IPS-11a (cell line): Measurements from ENCODE around the gene BEX3.
"Not testable (repeated sequence)": the region's sequence is repeated elsewhere in the genome, so short reads cannot be mapped to it uniquely, and the experiment has no call there.

Experiments used
- H3K4me3 ChIP-seq: one replicate; pipeline ENCODE4 v1.5.1; 2013; ENCODE audit warnings: low read depth, low read length, control low read depth

BEX3 gene

DNA sequence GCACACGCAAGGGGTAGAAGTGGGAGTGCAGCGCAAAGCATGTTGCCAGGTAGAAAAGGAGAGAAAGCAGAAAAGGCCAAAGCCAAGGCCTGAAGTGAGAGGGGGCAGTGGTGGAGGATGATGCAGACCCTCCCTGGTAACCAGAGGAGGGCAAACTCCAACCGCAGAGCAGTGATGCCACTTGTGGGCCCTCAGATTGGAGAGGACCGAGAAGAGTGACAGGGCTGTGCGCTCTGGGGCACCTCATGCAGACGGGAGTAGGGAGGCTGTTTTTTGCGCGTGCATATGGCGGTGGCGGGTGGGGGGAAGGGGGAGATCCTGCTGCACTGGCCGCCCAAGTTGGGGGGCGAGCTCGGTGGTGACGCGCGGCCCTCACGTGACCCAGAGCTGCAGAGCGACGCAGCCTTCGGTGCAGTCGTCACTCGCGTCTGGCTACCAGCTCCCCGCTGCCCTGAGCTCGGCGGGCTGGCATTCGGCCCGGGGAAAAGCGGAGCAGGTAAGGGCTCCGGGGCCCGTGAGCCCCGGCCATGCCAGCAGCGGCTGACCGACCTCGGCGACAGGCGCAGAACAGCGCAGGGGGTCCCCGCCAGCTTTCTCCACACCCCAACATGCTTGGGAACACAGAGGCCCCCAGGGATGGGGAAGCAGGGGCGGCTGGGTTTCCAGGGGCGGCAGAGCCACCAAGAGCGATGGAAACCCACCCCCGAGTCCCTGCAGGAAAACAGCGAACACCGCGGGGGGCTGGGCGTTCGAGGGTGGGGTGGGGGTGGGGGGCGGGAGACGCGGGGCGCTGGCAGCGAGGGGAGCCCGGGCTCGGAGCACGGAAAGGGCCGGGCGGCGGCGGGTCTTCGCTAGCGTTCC, at the start of gene BEX3:
TSS of gene BEX3 (plus strand) at position 421 of the 861 bp plus-strand sequence. CDS start 984 bp downstream, outside the sequence.
- peak within 1 kb of the TSS; percentile 70 for H3K4me3 ChIP-seq

DNA sequence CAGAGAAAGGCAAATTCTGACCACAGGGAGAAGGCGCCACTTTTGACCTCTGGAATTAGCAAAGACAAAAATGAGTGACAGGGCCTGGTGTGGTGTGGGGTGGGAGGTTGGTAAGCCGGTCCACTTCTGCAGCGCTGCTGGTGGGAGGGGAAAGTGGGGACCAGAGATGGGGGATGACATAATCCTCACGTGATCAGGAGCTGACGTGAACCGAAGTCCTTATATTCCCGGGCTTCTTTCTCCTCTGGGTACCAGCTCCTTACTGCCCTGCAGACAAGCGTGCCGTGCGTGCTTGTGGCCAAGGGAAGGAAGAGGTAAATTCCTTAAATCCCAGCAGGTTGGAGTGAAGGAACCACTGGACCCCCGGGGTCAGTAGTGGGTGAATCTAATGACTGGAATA, 46.3 kb upstream of the BEX3 start, which contains the start of gene TCEAL7:
TSS of gene TCEAL7 (plus strand) at position 249 of the 400 bp plus-strand sequence. CDS start 1,165 bp downstream, outside the sequence.
- H3K4me3 ChIP-seq: peak within 1 kb of the TSS; percentile 25

DNA sequence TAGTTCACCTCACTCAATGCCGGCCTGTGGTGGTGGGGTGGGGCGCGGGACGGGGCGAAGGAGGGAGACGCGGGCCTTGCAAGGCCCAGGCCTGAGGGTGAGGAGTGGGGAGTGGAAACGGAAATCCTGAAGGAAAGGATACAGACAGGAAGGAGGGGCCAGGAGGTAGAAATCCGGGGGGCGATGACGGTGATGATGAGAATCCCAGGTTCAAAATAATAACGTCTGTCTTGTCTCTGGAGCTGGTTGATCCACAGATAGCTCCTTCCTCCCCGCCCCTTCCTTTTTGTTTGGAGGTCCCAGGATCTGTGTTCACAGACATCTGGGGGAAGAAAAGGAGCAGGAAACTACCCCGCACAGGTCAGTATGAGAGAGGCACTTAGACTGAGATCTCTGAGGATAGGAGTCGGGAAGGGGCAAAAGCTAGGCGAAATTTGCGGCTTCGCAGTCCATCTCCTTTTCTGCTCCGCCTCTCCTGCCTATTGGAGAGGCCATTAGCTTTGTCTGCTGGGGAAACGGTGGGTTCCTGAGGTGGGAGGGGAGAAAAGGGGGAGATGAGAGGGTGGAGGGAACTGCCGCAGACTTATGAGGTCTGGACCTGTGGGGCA, 45.6 kb upstream of the BEX3 start:
- peak overlapping the region; percentile 25 for H3K4me3 ChIP-seq

DNA sequence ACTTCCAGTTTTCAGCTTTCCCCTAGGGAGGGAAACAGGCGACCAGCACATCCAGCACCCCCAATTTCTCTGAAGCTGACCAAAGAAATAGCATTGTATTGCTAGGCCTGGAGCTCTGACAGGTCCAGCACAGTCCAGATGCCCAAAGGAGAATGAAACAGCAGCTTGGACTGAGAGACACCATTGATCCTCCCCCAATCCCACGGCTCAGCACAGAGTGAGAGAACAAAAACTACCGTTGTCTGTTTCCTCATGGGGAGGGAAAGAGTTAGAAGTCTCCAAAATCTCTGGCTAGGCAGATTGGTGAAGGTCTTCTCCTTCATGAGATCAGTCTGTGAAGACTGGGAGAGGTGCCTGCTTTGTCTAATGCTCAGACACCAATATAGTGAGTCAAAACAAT, 37.7 kb upstream of the BEX3 start:
- H3K4me3 ChIP-seq: no peak overlapping the region

DNA sequence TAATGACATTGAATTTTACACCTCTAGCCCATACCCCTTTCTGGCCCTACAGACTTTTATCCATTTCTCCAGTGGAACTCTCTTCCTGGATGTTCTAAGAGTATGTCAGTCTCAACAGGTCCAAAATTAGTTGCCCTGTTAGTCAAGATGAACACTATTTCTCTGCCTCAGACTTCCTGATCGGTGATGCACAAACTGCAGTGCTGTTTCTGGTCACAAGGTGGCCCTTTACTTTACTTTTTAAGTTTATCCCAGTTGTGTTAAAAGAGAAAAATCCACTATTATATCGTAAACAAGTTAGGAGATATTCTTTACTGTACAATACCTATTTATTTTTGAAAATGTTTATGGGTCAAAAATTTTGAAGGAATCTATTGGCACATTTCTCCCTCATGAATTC, 33.2 kb upstream of the BEX3 start:
- H3K4me3 ChIP-seq: no peak overlapping the region

DNA sequence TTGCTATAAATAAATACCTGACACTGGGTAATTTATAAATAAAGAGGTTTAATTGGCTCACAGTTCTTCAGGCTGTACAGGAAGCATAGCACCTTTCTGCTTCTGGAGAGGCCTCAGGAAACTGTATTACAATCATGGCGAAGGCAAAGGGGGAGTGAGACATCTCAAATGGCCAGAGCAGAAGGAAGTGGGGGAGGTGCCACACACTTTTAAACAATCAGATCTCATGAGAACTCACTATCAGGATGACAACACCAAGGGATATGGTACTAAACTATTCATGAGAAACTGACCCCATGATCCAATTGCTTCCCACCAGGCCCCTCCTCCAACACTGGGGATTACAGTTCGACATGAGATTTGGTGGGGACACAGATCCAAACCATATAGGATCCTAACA, 31.7 kb upstream of the BEX3 start:
- no peak overlapping the region for H3K4me3 ChIP-seq

DNA sequence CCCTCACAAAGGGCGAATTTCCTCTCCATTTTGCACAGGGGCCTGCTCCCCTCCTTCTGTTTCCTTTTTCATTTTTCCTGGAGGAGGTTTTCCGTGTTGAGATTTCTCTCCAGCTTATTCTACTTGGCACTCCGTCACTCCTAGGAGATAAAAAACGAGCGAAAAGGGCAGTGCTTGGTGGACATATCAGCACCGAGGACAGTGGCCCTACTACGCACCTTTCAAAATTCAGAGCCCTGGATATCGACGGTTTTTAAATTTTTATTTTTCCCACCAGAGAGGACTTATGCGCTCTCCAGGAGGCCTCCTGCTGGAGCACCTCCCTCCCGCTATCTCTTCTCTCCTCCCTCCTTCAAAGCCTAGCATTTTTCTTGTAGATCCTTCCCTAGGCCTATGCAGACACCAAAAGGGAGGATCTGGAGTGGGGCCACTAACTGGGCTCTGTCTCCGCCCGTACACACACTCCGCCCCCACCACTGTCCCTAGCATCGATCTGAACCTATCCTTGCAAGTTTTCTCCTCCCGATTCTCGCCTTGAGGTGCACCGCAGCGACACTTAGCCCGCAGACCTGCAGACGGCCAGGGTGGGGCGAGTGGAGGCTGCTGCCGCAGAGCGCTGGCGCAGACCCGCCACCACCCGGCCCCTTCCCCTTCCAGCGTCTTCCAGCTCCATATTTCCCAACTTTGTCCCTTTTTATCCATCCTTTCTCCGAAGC, 28.5 kb upstream of the BEX3 start:
- no peak overlapping the region for H3K4me3 ChIP-seq

DNA sequence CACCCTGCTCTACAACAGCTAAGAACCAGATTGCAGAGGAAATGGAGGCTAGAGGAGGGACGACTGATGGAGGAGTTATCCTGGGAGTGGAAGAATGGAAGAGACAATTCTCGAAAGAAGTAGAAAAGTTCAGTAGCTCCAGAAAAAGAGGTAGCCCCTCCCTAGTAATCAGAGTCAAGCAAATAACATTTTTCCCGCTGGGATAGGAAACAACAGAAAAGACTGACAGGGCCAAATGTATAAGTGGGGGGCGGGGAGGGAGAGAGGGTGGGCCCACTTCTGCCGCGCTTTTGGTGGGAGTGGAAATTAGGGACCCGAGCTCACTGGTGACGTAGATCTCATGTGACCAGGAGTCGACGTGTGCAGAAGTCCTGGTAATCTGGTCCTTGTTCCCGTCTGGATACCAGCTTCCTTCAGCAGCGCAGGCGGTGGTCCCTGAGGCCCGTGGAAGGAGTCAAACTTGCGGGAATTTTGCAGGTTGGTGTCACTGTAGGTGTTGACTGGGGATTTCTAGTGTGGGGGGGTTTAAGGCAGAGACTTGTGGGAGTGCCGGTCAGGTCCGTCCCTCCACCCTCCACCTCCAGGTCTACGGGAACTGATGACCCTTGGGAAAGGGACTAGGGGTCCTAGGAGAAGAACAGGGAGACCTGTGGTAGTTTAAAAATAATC, 20.1 kb upstream of the BEX3 start, which contains the start of gene TCEAL9:
TSS of gene TCEAL9 (plus strand) at position 377 of the 669 bp plus-strand sequence. CDS start 1,179 bp downstream, outside the sequence.
- H3K4me3 ChIP-seq: peak within 1 kb of the TSS; percentile 69

DNA sequence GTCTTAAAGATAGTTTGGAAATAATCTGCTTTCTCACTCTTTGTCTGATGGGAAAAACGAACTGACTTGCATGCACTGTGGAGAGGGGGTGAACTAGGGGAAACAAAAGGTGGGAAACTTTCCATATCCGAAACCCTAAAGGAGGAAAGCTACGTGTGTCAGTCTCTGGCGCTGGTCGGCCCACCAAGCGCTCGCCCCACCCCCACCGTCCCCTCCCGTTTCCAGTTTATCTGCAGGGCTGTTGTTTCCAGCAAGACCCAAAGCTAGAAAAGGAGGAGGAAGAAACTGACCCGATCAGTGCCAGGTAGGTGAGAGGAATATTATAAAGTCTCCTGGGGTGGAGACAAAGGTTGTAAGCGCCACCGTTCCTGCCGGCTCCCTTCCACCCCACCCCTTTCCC, 19.5 kb upstream of the BEX3 start:
- peak overlapping the region; percentile 69 for H3K4me3 ChIP-seq

DNA sequence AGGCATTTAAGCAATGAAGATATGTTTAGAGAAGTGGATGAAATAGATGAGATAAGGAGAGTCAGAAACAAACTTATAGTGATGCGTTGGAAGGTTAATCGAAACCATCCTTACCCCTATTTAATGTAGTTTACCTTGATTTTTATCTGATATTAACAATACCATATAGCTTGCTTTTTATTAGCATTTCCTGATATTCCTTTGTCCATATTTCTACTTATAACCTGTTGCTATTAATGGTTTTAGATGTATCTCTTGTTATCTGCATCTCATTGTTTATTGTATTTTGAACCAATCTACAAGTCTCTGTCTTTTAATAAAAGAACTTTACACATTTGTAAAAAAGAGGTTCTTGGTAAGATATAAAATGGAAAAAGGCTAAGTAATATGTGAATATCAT, 18.5 kb upstream of the BEX3 start:
- H3K4me3 ChIP-seq: no peak overlapping the region

DNA sequence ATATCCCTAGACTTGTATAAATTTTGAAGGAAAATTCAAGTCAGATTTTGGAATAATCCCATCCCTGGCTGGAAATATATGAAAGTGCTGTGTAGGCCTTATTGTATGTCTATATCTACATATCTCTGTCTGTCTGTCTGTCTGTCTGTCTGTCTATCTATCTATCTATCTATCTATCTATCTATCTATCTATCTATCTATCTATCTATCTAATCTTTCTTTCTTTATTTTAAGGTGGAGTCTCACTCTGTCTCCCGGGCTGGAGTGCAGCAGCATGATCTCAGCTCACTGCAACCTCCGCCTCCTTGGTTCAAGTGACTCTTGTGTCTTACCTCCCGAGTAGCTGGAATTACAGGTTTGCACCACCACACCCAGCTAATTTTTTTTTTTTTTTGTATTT, 16.7 kb upstream of the BEX3 start:
- H3K4me3 ChIP-seq: not testable (repeated sequence)

DNA sequence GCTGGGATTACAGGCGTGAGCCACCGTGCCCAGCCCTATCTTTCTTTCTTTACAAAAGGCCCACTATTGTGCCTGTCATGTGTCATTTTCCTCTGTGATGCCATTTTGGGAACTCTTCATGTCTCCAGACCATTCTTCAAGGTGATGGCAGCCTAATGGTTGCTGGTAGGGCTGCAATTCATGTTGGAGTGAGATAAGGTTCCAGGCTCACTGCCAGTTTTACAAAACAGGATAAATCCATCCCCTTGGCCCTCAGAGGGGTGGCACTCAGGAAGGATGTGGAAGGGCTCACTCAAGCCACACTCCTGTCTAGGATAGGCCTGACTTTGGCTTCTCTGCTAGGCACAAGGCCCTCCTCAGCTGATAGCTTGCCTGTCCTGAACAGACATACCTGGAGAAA, 16.2 kb upstream of the BEX3 start:
- H3K4me3 ChIP-seq: no peak overlapping the region

DNA sequence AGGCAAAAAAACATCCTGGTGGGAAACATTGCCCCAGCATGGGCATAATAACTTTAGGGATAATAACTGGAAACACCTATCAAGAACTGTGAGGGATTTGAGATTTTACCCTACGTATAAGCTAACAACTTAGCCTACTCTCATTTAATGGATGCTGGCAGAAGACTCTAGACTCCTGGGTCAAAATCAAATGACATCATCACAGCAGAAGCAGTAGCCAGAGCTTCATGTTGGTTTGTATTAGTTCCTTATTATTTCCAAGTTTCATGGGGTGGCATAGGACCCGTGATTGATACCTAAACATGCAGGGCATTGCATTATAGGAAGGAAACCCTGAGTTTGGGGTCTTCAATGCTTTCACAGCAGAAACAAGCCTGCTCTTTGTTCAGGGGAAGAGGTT, 15.4 kb upstream of the BEX3 start:
- no peak overlapping the region for H3K4me3 ChIP-seq

DNA sequence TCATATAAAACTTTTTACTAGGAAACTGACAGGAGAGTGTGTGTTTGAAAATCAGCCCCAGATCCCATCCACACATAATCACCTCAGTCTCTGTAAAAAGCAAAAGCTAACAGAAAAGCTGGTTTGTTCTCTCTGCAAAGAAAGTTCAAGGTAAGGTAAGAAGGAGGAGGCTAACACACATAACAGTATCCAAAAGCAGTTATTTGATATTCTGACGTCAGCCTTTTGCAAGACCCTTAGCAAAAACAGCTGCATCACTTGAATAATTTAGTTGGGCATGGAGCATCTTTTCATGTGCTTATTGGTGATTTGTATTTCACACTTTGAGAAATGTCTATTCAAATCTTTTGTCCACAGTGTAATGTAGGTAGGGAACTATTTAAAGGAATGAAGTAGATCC, 14.5 kb upstream of the BEX3 start:
- H3K4me3 ChIP-seq: no peak overlapping the region

DNA sequence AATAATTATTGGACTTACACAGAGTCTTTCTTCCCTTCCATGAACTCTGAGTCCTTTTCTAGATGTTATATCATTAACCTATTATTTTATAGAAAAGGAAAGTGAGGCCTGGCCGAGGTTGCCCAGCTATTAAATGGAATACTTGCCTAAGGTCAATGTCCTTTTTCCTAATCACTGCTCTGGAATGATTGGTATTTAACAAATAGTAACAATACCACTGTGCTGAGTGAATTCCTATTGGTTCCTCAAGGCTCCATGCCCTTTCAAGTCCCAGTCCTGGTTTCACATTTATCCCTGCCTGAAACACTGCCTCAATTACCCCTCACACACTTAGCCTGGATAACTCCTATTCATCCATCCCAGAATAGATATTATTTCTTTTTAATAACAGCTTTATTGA, 13.9 kb upstream of the BEX3 start:
- H3K4me3 ChIP-seq: no peak overlapping the region

DNA sequence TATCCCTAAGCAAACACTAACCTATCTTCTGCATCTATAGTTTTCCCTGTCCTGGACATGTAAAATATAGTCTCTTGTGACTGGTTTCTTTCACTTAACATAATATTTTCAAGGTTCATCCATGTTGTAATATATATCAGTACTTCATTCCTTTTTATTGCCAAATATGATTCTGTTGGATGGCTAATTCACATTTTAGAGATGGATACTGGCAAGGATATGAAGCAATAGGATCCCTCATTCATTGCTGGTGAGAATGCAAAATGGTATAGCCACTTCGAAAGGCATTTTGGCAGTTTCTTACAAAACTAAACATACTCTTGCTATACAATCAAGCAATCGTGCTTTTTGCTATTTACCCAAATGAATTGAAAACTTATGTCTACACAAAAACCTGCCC, 13.3 kb upstream of the BEX3 start:
- no peak overlapping the region for H3K4me3 ChIP-seq

DNA sequence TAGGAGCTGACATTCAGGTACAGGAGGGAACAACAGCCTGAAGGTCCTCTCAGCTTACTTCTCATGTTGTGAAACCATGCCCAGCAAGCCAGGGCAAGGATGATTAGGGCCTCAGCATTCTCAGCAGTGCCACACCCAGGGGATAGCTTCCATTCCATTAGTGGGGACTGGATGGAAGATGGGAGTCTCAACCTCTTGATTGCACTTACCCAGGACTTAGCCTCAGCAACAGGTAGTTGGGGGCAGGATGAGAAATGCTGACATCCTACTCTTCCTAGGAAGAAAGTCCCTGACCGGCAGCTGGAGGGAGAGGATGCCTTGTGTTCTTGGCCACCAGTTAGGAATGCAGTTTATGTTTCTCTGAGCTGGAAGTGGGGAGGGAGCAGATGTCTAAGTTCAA, 8.8 kb upstream of the BEX3 start:
- no peak overlapping the region for H3K4me3 ChIP-seq

DNA sequence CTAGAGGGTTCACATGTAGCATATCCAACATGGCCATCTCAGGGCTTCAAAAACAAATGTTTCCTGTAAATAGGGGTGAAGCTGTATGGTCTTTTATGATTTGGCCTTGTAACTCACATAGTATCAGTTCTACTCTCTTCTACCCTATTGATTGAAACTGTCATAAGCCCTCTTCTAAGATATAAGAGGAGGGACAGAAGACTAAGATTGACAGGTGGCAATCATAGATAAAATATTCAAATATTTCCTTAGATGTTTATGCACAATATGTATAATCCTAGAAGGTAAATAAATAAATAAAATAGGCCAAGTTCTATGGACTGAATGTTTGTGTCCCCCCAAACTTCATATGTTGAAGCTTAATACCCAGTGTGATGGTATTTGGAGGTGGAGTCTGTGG, 6.9 kb upstream of the BEX3 start:
- H3K4me3 ChIP-seq: no peak overlapping the region

DNA sequence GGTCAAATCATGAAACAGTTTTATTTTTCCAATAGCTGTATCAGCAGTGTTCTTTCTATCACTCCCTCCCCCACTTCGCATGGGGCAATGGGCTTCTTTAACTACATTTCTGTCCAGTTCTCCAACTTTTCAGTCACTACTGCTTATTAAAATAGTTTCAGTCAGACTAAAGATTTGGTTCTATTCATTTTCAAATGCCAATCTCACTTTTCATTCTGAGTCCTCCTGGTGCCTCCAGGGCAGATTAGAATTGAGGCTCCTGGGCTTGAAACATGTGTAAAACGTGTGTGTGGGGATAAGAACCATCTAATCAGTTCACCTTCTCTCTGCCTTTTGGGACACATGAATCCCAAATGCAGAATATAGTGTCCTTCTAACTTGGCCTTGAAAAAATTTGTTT, 3.5 kb upstream of the BEX3 start:
- H3K4me3 ChIP-seq: no peak overlapping the region

DNA sequence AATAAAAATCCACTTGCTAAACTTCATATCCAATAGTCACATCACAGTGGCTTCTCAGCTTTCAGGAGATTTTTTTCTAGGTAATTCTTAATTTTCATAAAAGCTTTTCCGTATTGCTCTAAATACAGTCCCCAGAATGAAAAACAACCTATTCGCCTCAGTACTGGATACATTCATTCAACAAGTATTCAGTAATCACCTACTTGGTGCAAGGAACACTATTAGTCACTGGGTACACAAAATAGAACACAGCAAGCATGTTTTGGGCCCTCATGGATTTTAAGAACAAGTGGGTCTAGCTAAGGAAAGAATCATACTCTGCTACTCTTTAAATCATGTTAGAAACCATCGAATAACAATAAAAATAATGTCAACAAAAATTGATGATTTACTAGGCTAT, 2.8 kb upstream of the BEX3 start:
- no peak overlapping the region for H3K4me3 ChIP-seq

DNA sequence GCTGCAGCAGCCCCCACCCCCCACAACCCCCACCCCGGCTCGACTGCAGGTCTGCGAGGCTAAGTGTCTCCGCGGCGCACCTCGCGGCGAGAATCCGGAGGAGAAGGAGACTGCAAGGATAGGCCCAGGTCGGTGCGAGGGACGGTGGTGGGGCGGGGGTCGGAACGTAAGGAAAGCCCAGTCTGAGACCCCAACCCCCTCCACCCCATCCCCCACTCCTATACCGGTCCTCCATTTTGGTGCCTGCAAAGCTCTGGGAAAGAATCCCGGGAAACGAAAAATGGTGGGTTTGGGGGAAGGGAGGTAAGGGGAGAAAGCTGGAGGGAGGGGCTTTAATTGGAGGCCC, 614 bp downstream of the BEX3 start:
- H3K4me3 ChIP-seq: peak overlapping the region; percentile 39
